Spleen (tissue), 11 donors: Measurements from ENCODE around the gene ACAN. TPM values are rescaled to one million over a fixed set of nuclear protein-coding genes. Genes with fewer than 3 reads are reported as not detected.
A peak's percentile ranks its signal among the peaks of the same experiment; 100 is the strongest.

Experiments
- DNase-seq: peaks from one replicate; pipeline ENCODE4 v3.0.0-alpha.2; 2020
- H3K27ac ChIP-seq, 8 donors: fragments of 200-600 bp; sonication (generic) in 7 of 8; 1 replicate in 4 of 8; 2 replicates in 4 of 8; pipeline versions ENCODE4 v1.5.0 to v1.8.0; 2016 to 2021; ENCODE audit warnings: inconsistent platforms in 4 of 8, mild to moderate bottlenecking in 4 of 8, moderate library complexity in 1 of 8
- H3K27me3 ChIP-seq, 7 donors: fragments of 200-600 bp; sonication (generic) in 6 of 7; replicated peaks in 1 of 7; 1 replicate in 4 of 7; 2 replicates in 3 of 7; pipeline versions ENCODE4 v1.5.0 to v1.8.0; 2016 to 2021; ENCODE audit warnings: inconsistent platforms in 3 of 7, mild to moderate bottlenecking in 1 of 7
- H3K36me3 ChIP-seq, 6 donors: fragments of 200-600 bp; sonication (generic) in 5 of 6; 1 replicate in 4 of 6; 2 replicates in 2 of 6; pipeline versions ENCODE4 v1.5.0 to v1.8.0; 2016 to 2021; ENCODE audit warnings: inconsistent platforms in 2 of 6
- H3K4me1 ChIP-seq, 6 donors: fragments of 200-600 bp; sonication (generic) in 5 of 6; 1 replicate in 3 of 6; 2 replicates in 3 of 6; pipeline versions ENCODE4 v1.5.0 to v1.8.0; 2016 to 2021; ENCODE audit warnings: inconsistent platforms in 3 of 6
- H3K4me3 ChIP-seq, 8 donors: fragments of 200-600 bp; sonication (generic) in 7 of 8; 1 replicate in 4 of 8; 2 replicates in 4 of 8; pipeline versions ENCODE4 v1.5.0 to v1.8.0; 2016 to 2021; ENCODE audit warnings: inconsistent platforms in 4 of 8, mild to moderate bottlenecking in 4 of 8, moderate library complexity in 2 of 8
- H3K9me3 ChIP-seq, 8 donors: fragments of 200-600 bp; sonication (generic) in 7 of 8; 1 replicate in 4 of 8; 2 replicates in 4 of 8; pipeline versions ENCODE4 v1.5.0 to v1.8.0; 2016 to 2021; ENCODE audit warnings: inconsistent platforms in 4 of 8
- CTCF ChIP-seq, 11 experiments: fragments of 200-600 bp in 7 of 11; fragments of 450-650 bp in 4 of 11; sonication (generic) in 4 of 11; IDR thresholded peaks in 8 of 11; conservative IDR thresholded peaks in 3 of 11; 1 replicate in 7 of 11; 2 replicates in 4 of 11; pipeline versions ENCODE4 v1.4.0 to v1.8.0; 2016 to 2021; ENCODE audit warnings: antibody characterized with exemption in 11 of 11, inconsistent platforms in 4 of 11, mild to moderate bottlenecking in 1 of 11
- POLR2A ChIP-seq, 3 donors: fragments of 450-650 bp; IDR thresholded peaks; one replicate each; pipeline ENCODE4 v1.5.1; 2017; ENCODE audit warnings: antibody characterized with exemption in 3 of 3, mild to moderate bottlenecking in 1 of 3
- POLR2AphosphoS5 ChIP-seq, 3 donors: sonication (generic); formaldehyde crosslinking; IDR thresholded peaks; one replicate each; pipeline ENCODE4 v1.5.1; 2017; ENCODE audit warnings: antibody characterized with exemption in 3 of 3
- WGBS, 5 donors: extraction: QIAGEN DNeasy Blood & Tissue Kit in 3 of 5; methylation state at CpG; one replicate each; pipeline versions ENCODE4 v1.1.5 to v1.1.7; 2013 to 2018; 5-methylcytosine and 5-hydroxymethylcytosine counted together
- intact Hi-C: fragments of 100-400 bp; cut with DNase I; formaldehyde crosslinking; loops from one replicate; pipeline ENCODE4 v1.15.0; 2023; ENCODE audit warnings: low total_unique reads
- polyA plus RNA-seq, 3 donors: library from polyadenylated mRNA; stranded (reverse); fragments of 200-250 nt; gene quantifications; one replicate each; pipeline ENCODE4 v1.2.1, GENCODE V29; 2013
- total RNA-seq, 7 donors: library from RNA; depleted of rRNA in 3 of 7; stranded (reverse); fragments of >200 nt in 3 of 7; fragmentation: NEBNext Ultra II Directional in 4 of 7; extraction: Animal tissue kit (Norgen Biotek cat#: 25700) in 4 of 7; gene quantifications; one replicate each; pipeline versions ENCODE4 v1.1.0 to v1.2.1, GENCODE V29; 2016 to 2021
- donor health status: healthy with polysubstance abuse.
- donor health status: DM: no; HTN: no; CAD: no; lungs with moderate emphysema.
- donor health status: DM: no; HTN: no; CAD: no.
- donor health status: Bipolar disorder and iron deficiency.
- donor health status: healthy.
- donor health status: DM: no; HTN: no; CAD: no.
- donor health status: DM: yes; HTN: yes; CAD: no.

The ACAN gene
- total and polyA plus RNA-seq, 10 donors: 0.09 to 2.1 (median 0.87) TPM

- no peak for TF ChIP-seq CTCF (IDR thresholded peaks at IDR 0.05 in 8 of 11, conservative IDR thresholded peaks at IDR 0.05 in 3 of 11)
- TF ChIP-seq POLR2A (IDR thresholded peaks at IDR 0.05): no peak
- TF ChIP-seq POLR2AphosphoS5 (IDR thresholded peaks at IDR 0.05): no peak
- peaks cover 0 to 8% (median 0%) of the 10 kb centered on the region in 6 donors for H3K4me1 ChIP-seq
- H3K27ac ChIP-seq: no peak overlapping the region
- H3K27me3 ChIP-seq: peaks cover 0 to 13% (median 0%) of the 10 kb centered on the region in 7 donors
- 84 to 90% (median 86%) methylated on average over 18 of the region's 18 CpGs for WGBS, 5 donors
- peak; percentile 55 for DNase-seq
- H3K36me3 ChIP-seq: no peaks in the 10 kb centered on the region
- H3K4me3 ChIP-seq: no peak overlapping the region
- H3K9me3 ChIP-seq: no peaks in the 10 kb centered on the region
- intact Hi-C loops: loop anchor here (10.0 kb wide), 1 partner anchor 214 kb away; the partner anchor contains the start of gene AEN
Observed at GRCh38 chr15:88838667-88839066, 35.4 kb downstream of the ACAN start.

GRCh38 chr15:88839146-88839545, 35.9 kb downstream of the ACAN start:
- WGBS, 5 donors: 53 to 83% (median 81%) methylated on average over 3 of the region's 3 CpGs
- no peaks in the 10 kb centered on the region for H3K36me3 ChIP-seq
- H3K4me1 ChIP-seq: peaks cover 0 to 6% (median 0%) of the 10 kb centered on the region in 6 donors
- peaks cover 0 to 13% (median 0%) of the 10 kb centered on the region in 7 donors for H3K27me3 ChIP-seq
- intact Hi-C loops: loop anchor here (10.0 kb wide), 1 partner anchor 214 kb away; the partner anchor contains the start of gene AEN
- no peak overlapping the region for H3K4me3 ChIP-seq
- no peaks in the 10 kb centered on the region for H3K9me3 ChIP-seq
- no peak overlapping the region for H3K27ac ChIP-seq
- DNase-seq: peak; percentile 6
- TF ChIP-seq POLR2AphosphoS5 (IDR thresholded peaks at IDR 0.05): no peak
- TF ChIP-seq POLR2A (IDR thresholded peaks at IDR 0.05): no peak
- TF ChIP-seq CTCF (IDR thresholded peaks at IDR 0.05 in 8 of 11, conservative IDR thresholded peaks at IDR 0.05 in 3 of 11): no peak

- H3K27me3 ChIP-seq: peaks cover 0 to 13% (median 0%) of the 10 kb centered on the region in 7 donors
- 90 to 94% (median 92%) methylated on average over 11 to 16 of the region's 16 CpGs for WGBS, 5 donors
- DNase-seq: peak; percentile 70
- H3K4me1 ChIP-seq: no peaks in the 10 kb centered on the region
- intact Hi-C loops: loop anchor here (10.0 kb wide), 1 partner anchor 215 kb away; the partner anchor contains the start of gene AEN
- H3K9me3 ChIP-seq: no peaks in the 10 kb centered on the region
- no peaks in the 10 kb centered on the region for H3K36me3 ChIP-seq
- H3K27ac ChIP-seq: no peak overlapping the region
- no peak for TF ChIP-seq POLR2AphosphoS5 (IDR thresholded peaks at IDR 0.05)
- no peak for TF ChIP-seq CTCF (IDR thresholded peaks at IDR 0.05 in 8 of 11, conservative IDR thresholded peaks at IDR 0.05 in 3 of 11)
- no peak for TF ChIP-seq POLR2A (IDR thresholded peaks at IDR 0.05)
- H3K4me3 ChIP-seq: no peak overlapping the region
Observed at GRCh38 chr15:88839961-88840360, 36.7 kb downstream of the ACAN start.

- no peaks in the 10 kb centered on the region for H3K36me3 ChIP-seq
- TF ChIP-seq CTCF (IDR thresholded peaks at IDR 0.05 in 8 of 11, conservative IDR thresholded peaks at IDR 0.05 in 3 of 11) (no peak), POLR2AphosphoS5 (IDR thresholded peaks at IDR 0.05) (no peak), POLR2A (IDR thresholded peaks at IDR 0.05) (no peak)
- no peaks in the 10 kb centered on the region for H3K4me1 ChIP-seq
- H3K9me3 ChIP-seq: no peaks in the 10 kb centered on the region
- no peak for DNase-seq
- peaks cover 0 to 13% (median 0%) of the 10 kb centered on the region in 7 donors for H3K27me3 ChIP-seq
- WGBS, 5 donors: 78 to 85% (median 83%) methylated on average over 1 of the region's 1 CpG
- intact Hi-C loops: no loop called here
- H3K4me3 ChIP-seq: no peak overlapping the region
- no peak overlapping the region for H3K27ac ChIP-seq
Observed at GRCh38 chr15:88841236-88841635, 38.0 kb downstream of the ACAN start.
